ENCODE measurements around the gene TCERG1. TPM values are rescaled to one million over a fixed set of nuclear protein-coding genes. Genes with fewer than 3 reads are reported as not detected.

The TCERG1 gene
- total RNA-seq, 1 donor = 42.0 TPM

DNA sequence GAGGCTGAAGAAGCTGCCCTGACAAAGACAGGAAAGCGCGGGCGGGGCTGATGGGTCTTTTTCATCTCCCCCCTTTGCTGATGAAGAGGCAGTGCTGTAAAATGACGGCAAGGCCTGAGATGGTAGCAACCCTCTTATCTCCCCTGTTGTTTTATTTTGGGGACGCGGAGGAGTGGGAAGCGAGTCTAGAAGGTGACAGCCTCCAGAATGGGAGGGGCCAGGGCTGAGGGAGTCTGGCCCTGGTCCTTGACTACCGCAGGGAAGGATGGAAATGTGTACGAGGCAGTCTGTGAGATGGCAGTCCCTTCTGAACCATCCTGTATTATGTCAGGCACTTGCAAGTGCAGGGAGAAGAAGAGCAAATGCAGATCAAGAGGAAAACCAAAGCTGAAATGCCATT, 46.1 kb upstream of the TCERG1 start:
- no peak overlapping the region for H3K4me2 ChIP-seq (ENCODE audit: insufficient read depth, low read length)
- H3K9me3 ChIP-seq (ENCODE audit: low read depth, low read length) = no peaks in the 10 kb centered on the region
- peaks cover 15% of the 10 kb centered on the region for H3K27me3 ChIP-seq (ENCODE audit: insufficient read depth, low read length)
- DNase-seq (ENCODE audit: insufficient read length, low spot score, missing footprints) = no peak
- H4K20me1 ChIP-seq (ENCODE audit: insufficient read depth, low read length) = no peaks in the 10 kb centered on the region
- H3K4me1 ChIP-seq (ENCODE audit: insufficient read depth, low read length) = no peaks in the 10 kb centered on the region
- H3K36me3 ChIP-seq (ENCODE audit: insufficient read depth, low read length) = no peaks in the 10 kb centered on the region
- H2AFZ ChIP-seq (ENCODE audit: low read length) = no peak overlapping the region
- TF ChIP-seq, protein P1, sequence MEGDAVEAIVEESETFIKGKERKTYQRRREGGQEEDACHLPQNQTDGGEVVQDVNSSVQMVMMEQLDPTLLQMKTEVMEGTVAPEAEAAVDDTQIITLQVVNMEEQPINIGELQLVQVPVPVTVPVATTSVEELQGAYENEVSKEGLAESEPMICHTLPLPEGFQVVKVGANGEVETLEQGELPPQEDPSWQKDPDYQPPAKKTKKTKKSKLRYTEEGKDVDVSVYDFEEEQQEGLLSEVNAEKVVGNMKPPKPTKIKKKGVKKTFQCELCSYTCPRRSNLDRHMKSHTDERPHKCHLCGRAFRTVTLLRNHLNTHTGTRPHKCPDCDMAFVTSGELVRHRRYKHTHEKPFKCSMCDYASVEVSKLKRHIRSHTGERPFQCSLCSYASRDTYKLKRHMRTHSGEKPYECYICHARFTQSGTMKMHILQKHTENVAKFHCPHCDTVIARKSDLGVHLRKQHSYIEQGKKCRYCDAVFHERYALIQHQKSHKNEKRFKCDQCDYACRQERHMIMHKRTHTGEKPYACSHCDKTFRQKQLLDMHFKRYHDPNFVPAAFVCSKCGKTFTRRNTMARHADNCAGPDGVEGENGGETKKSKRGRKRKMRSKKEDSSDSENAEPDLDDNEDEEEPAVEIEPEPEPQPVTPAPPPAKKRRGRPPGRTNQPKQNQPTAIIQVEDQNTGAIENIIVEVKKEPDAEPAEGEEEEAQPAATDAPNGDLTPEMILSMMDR (IDR thresholded peaks at IDR 0.05; ENCODE audit: extremely low read depth, low read depth, low read length) = no peak
- H3K4me3 ChIP-seq (ENCODE audit: insufficient read depth, low read length) = no peak overlapping the region
- no peak overlapping the region for H3K27ac ChIP-seq (ENCODE audit: low read depth, low read length)
- H3K79me2 ChIP-seq (ENCODE audit: insufficient read depth, low read length) = no peaks in the 10 kb centered on the region

DNA sequence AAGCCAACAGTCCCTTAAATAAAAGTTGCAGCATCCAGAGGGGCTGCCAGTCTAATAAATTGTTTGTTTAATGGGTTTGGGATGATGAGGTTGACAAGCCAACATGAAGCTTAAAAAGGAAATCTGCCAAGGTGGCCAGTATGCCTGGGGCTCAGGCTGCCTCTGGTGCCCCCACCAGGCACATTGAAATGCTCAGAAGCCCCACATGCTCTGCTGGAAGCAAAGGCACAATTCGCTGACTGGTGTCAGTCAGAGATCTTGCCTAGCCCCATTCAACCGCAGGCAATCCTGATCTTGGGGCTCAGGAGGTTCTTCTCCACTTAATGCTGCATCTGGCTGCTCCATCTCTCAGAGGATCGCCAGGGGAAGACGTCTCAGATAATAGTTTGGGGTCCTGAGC, 44.2 kb upstream of the TCERG1 start:
- H3K4me3 ChIP-seq (ENCODE audit: insufficient read depth, low read length) = no peak overlapping the region
- no peak overlapping the region for H3K27ac ChIP-seq (ENCODE audit: low read depth, low read length)
- no peak overlapping the region for H3K4me2 ChIP-seq (ENCODE audit: insufficient read depth, low read length)
- H3K4me1 ChIP-seq (ENCODE audit: insufficient read depth, low read length) = no peaks in the 10 kb centered on the region
- no peaks in the 10 kb centered on the region for H4K20me1 ChIP-seq (ENCODE audit: insufficient read depth, low read length)
- H3K79me2 ChIP-seq (ENCODE audit: insufficient read depth, low read length) = no peaks in the 10 kb centered on the region
- TF ChIP-seq, protein P1 (IDR thresholded peaks at IDR 0.05; ENCODE audit: extremely low read depth, low read depth, low read length) = no peak
- no peaks in the 10 kb centered on the region for H3K36me3 ChIP-seq (ENCODE audit: insufficient read depth, low read length)
- H3K9me3 ChIP-seq (ENCODE audit: low read depth, low read length) = no peaks in the 10 kb centered on the region
- no peak for DNase-seq (ENCODE audit: insufficient read length, low spot score, missing footprints)
- H2AFZ ChIP-seq (ENCODE audit: low read length) = no peak overlapping the region
- peaks cover 12% of the 10 kb centered on the region for H3K27me3 ChIP-seq (ENCODE audit: insufficient read depth, low read length)

DNA sequence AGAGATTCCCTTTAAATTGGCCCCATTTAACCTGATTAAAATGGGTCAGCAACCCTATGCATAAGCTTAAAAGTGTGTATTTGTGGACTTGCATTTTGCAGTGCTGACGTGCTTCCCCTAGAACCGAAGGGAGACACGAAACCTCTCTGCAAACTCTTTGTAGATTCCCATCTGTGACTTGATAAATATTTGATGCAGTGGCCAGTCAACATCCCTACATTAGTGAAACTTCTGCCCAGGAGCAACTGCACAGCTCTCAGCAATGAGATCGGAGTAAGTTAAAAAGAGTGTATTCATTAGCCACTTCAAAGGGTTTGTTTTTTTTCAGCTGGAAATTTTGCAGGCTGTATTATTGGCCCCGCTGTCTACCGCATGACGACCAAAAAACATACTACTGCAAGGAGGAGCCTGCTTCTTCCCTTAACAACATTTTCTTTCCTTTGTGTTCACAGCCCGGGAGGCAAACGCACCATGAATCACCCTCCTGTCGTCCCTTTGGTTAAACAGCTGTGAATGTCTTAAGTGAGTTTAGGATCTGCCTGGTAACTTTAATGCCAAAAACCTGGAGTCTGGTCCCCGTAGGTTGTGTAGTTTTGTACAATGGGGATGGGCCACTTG, 38.0 kb upstream of the TCERG1 start:
- no peak for DNase-seq (ENCODE audit: insufficient read length, low spot score, missing footprints)
- Histone ChIP-seq H3K9me3 (ENCODE audit: low read depth, low read length) (no peaks in the 10 kb centered on the region), H3K36me3 (ENCODE audit: insufficient read depth, low read length) (no peaks in the 10 kb centered on the region), H3K4me3 (ENCODE audit: insufficient read depth, low read length) (peak overlapping the region; percentile 4), H3K4me2 (ENCODE audit: insufficient read depth, low read length) (peak overlapping the region; percentile 47), H3K27ac (ENCODE audit: low read depth, low read length) (no peak overlapping the region), H3K79me2 (ENCODE audit: insufficient read depth, low read length) (no peaks in the 10 kb centered on the region), H3K27me3 (ENCODE audit: insufficient read depth, low read length) (no peaks in the 10 kb centered on the region), H4K20me1 (ENCODE audit: insufficient read depth, low read length) (no peaks in the 10 kb centered on the region), H3K4me1 (ENCODE audit: insufficient read depth, low read length) (no peaks in the 10 kb centered on the region), H2AFZ (ENCODE audit: low read length) (peak overlapping the region; percentile 5)
- TF ChIP-seq, protein P1 (IDR thresholded peaks at IDR 0.05; ENCODE audit: extremely low read depth, low read depth, low read length) = no peak

DNA sequence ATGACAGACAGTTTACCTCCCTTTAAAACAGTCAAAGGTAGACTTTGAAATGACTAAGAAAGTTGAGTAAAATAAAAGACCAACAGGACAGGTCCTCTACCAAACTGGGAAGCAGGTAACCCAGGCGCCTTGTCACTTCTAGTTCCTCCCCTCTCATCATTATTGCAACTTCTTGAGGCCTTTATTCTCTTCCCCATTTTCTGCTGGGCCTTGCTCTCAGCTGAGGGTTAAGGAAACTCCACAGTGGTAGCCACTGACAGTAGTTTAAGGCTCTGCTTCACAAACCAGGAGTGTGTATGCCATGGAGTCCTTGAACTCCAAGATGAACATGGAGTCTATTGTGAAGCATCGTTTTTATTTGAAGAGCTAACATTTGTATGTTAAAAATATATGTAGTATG, 36.9 kb upstream of the TCERG1 start:
- Histone ChIP-seq H3K9me3 (ENCODE audit: low read depth, low read length) (no peaks in the 10 kb centered on the region), H3K36me3 (ENCODE audit: insufficient read depth, low read length) (no peaks in the 10 kb centered on the region), H4K20me1 (ENCODE audit: insufficient read depth, low read length) (no peaks in the 10 kb centered on the region), H2AFZ (ENCODE audit: low read length) (no peak overlapping the region), H3K27me3 (ENCODE audit: insufficient read depth, low read length) (no peaks in the 10 kb centered on the region), H3K4me2 (ENCODE audit: insufficient read depth, low read length) (no peak overlapping the region), H3K4me3 (ENCODE audit: insufficient read depth, low read length) (no peak overlapping the region), H3K27ac (ENCODE audit: low read depth, low read length) (no peak overlapping the region), H3K4me1 (ENCODE audit: insufficient read depth, low read length) (no peaks in the 10 kb centered on the region), H3K79me2 (ENCODE audit: insufficient read depth, low read length) (no peaks in the 10 kb centered on the region)
- no peak for DNase-seq (ENCODE audit: insufficient read length, low spot score, missing footprints)
- TF ChIP-seq, protein P1 (IDR thresholded peaks at IDR 0.05; ENCODE audit: extremely low read depth, low read depth, low read length) = no peak
